GM23248 (cell line): ENCODE results near the gene CLEC4F.

Experiments used
- EZH2 ChIP-seq: fragments of 200-600 bp; sonication (generic); IDR thresholded peaks from 2 replicates; pipeline ENCODE4 v1.6.1; 2018; ENCODE audit warnings: antibody characterized with exemption, mild to moderate bottlenecking; ENCODE audit not compliant: insufficient read depth, poor library complexity, severe bottlenecking
- EZH2phosphoT487 ChIP-seq: fragments of 200-600 bp; sonication (generic); IDR thresholded peaks from 2 replicates; pipeline ENCODE4 v1.6.1; 2018; ENCODE audit warnings: antibody characterized with exemption, moderate library complexity, mild to moderate bottlenecking, low read depth; ENCODE audit not compliant: insufficient read depth

GRCh38 chr2:70827388-70827787 is 7.0 kb upstream of the CLEC4F start:
- TF ChIP-seq EZH2phosphoT487 (no peak), EZH2 (no peak)
